ENCODE results near the gene SNX3.

Gene SNX3

DNA sequence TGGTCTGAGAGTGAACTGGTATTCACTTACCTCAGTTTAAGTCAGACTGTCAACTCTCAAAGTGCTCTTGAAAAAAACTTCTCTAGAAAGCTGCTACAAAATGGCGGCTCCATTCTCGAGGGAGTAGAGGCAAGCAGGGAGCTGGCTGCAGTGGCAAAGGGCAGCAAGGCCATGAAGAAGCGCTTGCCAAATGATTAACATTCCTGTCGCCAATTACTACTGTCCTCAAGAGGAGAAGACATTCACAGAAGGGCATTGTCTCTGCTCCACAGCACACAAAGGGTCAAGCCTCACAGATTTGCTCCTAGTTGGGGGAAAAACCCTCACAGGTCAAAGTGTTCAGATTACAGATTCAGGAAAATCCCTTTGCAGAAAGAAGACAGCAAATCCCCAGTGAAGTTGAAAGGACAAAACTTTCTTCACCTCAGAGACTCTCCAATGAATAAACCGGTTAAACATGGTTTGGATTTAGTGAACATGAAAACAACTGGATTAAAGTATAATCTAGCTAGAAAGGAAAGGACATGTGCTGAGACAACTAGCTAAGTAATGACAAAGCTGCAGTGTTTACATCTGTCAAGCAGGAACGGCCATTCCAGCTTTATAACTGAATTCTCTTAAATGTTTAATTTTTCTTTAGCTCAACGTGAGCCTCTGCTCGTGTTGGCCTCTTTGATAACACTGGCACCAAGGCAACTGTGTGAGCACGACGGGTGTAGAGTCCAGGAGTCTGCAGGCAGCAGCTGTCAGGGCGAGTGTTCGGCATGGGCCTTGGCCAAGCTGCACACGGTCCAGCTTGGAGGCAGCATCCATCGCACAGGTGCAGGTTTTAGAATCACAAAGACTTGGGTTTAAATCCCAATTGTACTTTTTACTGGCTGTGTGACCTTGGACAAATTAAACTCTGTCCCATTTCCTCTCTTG, 57.4 kb downstream of the SNX3 start:
- DNase-seq, result no peak

- no peak for DNase-seq
These were observed 60.2 kb downstream of the SNX3 start for GRCh38 chr6:108200631-108201030.

DNA sequence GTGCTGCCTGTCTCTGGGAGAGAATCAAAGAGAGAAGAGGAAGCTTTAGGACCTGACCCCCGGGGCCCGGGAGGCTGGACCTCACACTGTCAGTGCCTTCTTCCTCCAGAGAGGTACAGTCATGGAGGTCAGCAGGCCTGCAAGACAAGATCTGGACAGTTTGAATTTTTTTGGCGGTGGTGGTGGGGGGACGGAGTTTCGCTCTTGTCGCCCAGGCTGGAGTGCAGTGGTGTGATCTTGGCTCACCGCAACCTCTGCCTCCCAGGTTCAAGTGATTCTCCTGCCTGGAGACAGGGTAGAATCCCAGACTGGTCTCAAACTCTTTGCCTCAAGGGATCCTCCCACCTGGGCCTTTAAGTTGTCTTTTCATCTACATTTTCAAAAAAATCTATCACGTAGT, 60.7 kb downstream of the SNX3 start:
- no peak for DNase-seq

- DNase-seq, result no peak
These were observed 61.9 kb downstream of the SNX3 start for GRCh38 chr6:108198761-108199498.

GRCh38 chr6:108195209-108195608, 65.6 kb downstream of the SNX3 start:
- no peak for DNase-seq

- no peak for DNase-seq
These were observed 66.3 kb downstream of the SNX3 start for GRCh38 chr6:108194503-108194902.

DNA sequence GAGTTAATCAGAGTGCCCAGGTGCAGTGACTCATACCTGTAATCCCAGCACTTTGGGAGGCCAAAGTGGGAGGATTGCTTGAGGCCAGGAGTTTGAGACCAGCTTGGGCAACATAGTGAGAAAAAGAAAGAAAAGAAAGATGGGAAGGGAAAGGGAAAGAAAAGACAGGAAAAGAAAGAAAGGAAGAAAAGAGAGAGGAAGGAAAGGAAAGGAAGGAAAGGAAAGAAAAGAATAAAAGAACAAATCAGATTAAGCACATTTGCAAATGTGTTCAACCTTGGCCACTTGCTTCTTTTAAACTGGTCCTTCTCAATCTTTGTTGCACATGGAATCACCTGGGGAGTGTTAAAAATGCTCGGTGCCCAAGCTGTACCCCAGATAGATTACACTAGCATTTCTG, 67.0 kb downstream of the SNX3 start:
- DNase-seq, result no peak

DNA sequence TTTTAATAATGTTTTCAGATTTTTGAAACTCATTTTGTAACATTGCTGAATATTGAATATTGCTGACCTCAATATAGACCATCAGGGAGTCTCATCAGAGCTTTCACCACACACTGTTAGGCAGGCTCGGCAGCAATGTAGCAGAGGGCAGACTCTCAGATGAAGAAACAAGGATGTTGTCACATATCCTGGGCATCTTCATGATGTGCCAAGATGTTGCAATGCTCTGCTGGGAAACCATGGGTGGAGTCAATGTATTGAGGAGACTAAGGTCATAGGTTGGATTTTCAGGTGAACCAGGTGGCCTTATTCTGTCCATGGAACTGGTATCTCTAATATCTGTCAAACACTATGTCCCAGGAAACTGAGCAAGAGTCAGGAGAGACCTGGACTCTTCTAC, 67.7 kb downstream of the SNX3 start:
- no peak for DNase-seq

GRCh38 chr6:108187519-108187918, 73.3 kb downstream of the SNX3 start:
- no peak for DNase-seq

GRCh38 chr6:108186226-108186625, 74.6 kb downstream of the SNX3 start:
- no peak for DNase-seq

DNA sequence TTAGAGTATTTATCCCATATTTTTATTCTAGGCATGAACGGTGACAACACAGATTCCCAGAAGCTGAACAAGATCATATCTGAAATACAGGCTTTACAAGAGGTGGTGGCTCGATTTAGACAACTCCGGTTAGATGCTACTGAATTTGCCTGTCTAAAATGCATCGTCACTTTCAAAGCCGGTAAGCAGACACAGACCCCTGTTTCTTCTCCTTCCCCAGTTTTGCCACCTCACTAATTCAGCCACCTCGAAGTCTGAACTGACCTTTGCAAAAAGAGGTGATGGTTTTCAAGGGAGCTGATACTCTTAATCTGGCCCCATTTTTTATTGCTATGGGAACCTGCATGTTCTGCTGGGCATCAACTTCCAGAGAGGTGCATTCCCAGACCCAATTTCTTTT, 80.1 kb downstream of the SNX3 start:
- no peak for DNase-seq

DNA sequence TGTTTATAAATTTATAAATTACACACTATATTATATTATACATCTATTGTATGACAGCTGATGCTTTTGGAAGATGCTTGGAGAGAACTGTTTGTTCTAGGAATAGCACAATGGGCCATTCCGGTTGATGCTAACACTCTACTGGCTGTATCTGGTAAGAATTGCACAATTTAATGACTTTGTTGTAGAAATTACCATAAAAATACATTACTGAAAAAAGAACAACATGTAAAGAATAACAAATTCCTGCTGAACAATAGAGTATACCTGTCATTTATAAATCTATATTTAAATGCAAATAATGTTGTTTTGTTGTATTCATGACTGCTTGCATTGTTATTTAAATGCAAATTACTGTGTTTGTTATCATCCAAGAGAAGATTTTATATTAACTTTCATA, 80.6 kb downstream of the SNX3 start:
- DNase-seq, result no peak

- DNase-seq, result no peak
These were observed 81.1 kb downstream of the SNX3 start for GRCh38 chr6:108179741-108180140.

- DNase-seq, result no peak
These were observed 84.4 kb downstream of the SNX3 start for GRCh38 chr6:108176281-108177089.

DNA sequence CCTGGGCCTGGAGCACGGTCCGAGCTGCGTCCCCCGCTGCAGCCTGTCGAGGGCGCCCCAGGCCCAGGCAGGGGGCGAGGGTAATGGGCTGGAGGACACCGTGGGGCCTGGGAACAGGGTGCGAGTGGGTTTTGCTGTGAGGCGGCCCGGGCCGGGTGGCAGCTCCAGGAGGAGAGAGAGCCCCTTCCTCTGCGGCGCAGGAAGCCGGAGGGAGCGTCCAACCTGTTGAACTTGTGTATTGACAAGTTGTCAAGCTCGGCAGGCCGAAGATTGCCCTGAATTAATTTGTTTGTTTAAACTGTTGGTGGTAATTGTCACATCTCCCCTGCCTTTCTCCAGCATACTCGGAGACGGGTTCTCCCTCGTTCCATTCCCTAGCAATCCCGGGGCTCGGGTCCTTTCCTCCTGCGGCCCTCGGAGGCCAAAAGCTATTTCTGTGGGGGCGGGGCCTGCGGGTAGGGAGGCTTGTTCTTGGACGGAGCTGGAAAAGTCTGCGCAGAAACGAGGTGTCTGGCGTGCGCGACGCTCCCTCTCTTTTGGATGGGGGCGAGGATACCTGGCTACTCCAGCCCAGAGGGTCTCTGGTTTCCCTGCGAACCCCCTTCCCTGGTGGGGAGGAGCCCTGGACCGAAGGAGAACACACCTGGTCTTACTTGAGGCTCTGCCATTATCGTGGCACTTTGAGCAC, 85.1 kb downstream of the SNX3 start:
- DNase-seq, result no peak

DNA sequence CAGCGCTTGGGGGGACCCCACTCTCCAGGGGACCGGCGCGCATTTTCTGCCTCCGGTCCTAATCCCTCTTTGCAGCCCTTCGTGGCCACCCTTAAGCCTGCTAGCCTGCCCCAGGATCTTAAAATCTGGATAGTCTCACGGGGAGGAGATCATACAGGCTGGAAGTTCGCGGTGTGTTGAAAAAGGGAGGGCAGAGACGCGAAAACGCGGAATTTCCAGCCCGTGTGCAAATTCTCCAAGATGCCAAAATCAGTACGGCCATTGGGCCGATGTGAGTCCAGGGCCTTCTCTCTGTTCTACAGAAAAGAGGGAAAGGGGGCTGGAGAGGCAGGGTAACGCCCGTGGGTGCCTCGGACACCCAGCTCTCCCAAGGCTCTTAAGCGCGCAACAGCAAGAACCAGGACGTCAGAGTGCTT, 85.7 kb downstream of the SNX3 start:
- no peak for DNase-seq

DNA sequence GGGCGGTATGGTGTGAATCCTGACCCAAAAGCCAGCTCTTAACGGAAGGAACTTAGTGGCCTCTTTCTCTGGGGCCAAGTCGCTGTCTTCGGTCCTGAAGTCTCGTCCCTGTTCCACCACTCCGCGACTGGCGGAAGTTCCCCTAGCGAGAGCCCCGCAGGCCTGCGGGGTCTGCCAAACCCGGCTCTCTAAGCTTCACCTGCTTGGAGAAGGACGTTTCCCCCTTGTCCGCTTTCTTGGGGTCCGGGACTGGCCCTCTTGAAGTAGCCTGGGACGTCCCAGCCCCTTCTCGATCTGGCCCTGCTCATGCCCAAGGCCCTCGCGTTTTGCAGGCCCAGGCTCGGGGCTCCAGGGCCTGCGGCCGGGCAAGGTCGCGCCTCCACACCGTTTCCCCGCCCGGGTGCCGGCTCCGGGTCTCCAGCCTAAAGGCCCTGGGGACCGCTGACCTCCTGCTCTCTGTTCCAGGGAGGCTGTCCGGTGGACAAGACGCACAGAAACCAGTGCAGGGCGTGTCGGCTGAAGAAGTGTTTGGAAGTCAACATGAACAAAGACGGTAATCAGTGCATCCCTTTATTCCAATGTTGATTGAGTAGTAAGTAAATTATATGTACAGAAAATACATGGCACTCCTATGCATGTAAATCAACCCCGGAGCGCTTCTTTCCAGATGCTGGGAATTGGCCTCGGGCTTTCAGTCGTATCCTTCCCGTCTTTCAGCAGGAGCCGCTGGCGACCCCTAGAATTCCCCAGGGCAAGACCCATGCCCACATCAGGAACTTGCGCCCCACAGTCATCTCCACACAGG, 86.3 kb downstream of the SNX3 start:
- DNase-seq, result peak; percentile 23

DNA sequence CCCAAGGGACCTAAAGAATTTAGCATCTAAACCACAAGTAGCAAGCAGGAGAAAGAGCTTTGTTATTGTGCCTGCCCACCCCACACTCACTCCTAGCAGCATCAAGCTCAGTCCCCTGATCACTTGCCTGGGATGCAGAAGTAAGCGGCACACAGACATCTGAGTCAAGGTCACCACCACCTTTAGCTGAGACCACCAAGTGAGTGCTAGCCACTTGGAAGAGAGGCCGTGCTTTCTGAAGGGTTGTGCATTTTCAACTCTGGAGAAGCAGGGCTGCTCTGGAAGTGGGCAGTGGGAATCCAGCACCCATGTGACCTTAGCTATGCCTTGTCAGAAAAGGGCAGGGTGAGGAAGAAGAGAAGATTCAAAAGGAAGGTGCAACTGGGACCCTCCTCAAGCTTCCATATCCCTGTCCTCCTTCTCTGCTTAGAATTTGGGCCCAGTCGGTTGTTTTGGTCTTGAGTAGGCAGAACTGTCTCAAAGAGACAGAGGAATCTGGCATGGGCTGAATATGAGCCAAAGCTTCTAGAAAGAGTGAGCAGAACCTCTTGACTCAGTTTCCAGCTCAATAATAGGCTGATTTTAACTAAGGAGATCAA, 88.8 kb downstream of the SNX3 start:
- DNase-seq, result no peak

DNA sequence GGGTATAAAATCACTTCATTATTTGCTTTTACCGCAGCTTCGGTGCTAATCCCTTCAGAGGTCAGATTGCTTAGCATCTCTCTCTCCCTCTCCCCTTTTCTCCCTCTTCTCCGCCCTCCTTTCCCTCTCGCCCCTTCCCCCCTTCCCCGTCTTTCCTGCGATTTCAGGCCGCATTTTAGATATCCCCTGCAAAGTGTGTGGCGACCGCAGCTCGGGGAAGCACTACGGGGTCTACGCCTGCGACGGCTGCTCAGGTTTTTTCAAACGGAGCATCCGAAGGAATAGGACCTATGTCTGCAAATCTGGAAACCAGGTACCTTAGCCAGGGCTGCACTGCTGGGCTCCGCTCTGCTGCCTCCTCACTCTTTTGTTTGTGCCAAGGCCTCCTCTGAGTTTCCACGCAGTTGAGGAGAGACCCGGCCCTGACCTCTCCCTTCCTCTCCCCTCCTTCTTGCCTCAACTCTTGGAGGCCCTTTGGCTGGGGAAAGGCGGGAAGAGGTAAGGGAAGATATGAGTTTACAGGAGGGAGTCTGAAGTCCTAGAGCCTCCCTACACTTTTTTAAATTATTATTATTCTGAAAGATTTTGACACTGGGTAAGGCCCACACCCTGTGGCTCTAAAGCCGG, 89.4 kb downstream of the SNX3 start:
- no peak for DNase-seq

GRCh38 chr6:108170332-108171290, 90.2 kb downstream of the SNX3 start:
- no peak for DNase-seq
